HUES48 (cell line): ENCODE results near the gene SHLD1.
"Not testable (repeated sequence)": the region's sequence is repeated elsewhere in the genome, so short reads cannot be mapped to it uniquely, and the experiment has no call there.

Source experiments
- H3K27ac ChIP-seq: one replicate; pipeline ENCODE4 v1.7.0; 2013; ENCODE audit warnings: low read depth, low read length, inconsistent platforms
- H3K27me3 ChIP-seq: 2 replicates; pipeline ENCODE4 v1.6.1; 2013; ENCODE audit warnings: mild to moderate bottlenecking, low read length; ENCODE audit not compliant: control insufficient read depth, insufficient read depth
- H3K36me3 ChIP-seq: 2 replicates; pipeline ENCODE4 v1.6.1; 2013; ENCODE audit warnings: low read length; ENCODE audit not compliant: control insufficient read depth, insufficient read depth
- H3K4me1 ChIP-seq: 2 replicates; pipeline ENCODE4 v1.6.1; 2013; ENCODE audit warnings: mild to moderate bottlenecking, low read length; ENCODE audit not compliant: control insufficient read depth, insufficient read depth
- H3K4me3 ChIP-seq: 2 replicates; pipeline ENCODE4 v1.5.1; 2013; ENCODE audit warnings: mild to moderate bottlenecking, low read depth, low read length
- H3K9ac ChIP-seq: 2 replicates; pipeline ENCODE4 v1.6.1; 2013; ENCODE audit warnings: mild to moderate bottlenecking, low read depth, low read length, moderate library complexity
- H3K9me3 ChIP-seq: 2 replicates; pipeline ENCODE4 v1.6.1; 2013; ENCODE audit warnings: low read length; ENCODE audit not compliant: control insufficient read depth, insufficient read depth

SHLD1 gene

DNA sequence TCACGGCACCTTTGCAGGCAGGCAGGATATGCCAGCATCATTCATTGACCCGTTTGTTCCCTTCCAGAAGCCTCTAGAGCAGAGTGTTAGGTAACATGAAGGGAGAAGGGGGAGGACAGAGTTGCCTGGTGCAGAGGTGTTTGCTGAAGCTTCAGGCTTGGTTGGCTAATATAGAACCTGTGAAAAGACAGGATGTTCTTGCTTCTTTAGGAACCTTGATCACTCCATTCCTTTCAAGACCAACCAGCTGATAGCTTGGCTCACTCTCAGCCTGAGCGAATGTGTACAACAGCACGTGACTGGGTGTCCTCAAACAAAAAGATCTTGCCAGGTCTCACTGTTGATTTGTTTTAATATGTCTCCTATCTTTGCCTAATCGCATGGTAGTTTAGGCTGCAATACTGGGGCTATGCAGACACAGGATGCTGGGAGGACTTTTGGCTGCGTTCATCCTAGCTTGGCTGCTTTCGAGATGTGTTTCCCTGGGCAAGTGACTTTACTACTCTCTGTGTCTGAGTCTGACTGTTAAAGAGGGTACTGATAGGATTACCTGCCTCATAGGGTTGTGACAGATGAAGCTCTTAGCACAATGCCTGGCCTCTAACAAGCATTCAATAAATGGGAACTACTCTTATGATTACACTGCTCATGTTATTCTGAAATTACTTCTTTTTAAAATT, 16.0 kb downstream of the SHLD1 start:
- no peak overlapping the region for H3K4me3 ChIP-seq
- H3K36me3 ChIP-seq: no peaks in the 10 kb centered on the region
- H3K4me1 ChIP-seq: peaks cover 5% of the 10 kb centered on the region; the same call in 1 of the 2 replicates
- no peak overlapping the region for H3K27ac ChIP-seq
- no peaks in the 10 kb centered on the region for H3K27me3 ChIP-seq
- no peaks in the 10 kb centered on the region for H3K9me3 ChIP-seq
- no peak overlapping the region for H3K9ac ChIP-seq

DNA sequence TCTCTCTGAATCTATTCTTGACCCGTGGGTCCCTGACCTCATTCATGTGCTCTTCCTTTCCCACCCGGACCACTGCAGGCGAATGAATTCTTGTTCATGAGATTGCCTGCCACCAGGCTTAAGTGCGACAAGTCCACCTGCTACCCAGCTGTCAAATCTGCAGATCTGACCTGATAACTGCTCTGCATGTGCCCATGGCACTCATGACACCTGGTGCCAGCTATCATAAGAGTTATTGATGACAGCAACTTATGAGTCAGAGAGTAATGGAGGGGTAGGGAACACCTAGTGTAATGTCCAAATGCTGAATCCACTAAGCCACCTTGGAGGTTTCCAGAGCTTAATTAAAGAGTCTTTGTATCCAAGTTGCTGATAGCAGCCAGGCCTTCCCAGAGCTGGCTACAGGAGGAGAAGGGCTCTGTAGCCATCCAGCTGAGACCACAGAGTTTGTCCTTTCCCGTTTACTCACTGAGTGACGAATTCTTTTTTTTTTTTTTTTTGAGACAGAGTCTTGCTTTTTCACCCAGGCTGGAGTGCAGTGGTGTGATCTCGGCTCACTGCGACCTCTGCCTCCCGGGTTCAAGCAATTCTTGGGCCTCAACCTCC, 17.4 kb downstream of the SHLD1 start:
- H3K4me1 ChIP-seq: peaks cover 5% of the 10 kb centered on the region; the same call in 1 of the 2 replicates

DNA sequence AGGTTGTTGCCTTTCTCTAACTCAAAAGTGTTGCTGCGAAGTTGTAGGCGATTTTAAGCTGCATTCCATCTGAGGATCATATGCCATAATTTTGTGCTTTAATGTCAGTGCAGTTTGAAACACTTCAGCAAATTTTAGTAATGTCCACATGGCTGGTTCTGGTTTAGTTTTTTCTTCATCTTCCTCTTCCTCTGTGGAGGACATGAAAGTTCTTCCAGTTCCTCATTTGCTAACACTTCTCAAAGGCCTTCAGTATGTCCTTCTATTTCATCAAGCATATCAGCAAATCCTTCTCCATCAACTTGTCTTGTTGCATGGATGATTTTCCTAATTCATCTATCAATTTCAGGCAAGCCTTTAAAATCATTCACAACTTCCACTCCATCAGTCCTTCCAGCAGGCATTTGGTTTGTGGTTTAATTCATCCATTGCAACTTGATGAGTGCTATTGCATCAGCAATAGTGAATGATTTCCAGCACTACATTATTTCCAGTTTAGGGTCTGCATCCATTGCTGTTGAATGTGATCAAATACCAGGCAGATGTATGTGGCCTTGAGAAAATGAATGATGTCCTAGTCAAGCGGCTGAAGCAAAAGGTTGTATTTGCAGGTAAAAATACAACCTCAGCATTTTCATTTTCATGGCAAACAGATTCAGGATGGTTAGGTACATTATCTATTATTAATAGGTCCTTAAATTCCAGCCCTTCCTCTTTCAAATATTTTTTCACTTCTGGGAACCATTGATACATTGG, 20.2 kb downstream of the SHLD1 start:
- no peak overlapping the region for H3K9ac ChIP-seq
- no peak overlapping the region for H3K4me3 ChIP-seq
- no peaks in the 10 kb centered on the region for H3K4me1 ChIP-seq
- no peaks in the 10 kb centered on the region for H3K9me3 ChIP-seq
- H3K27me3 ChIP-seq: no peaks in the 10 kb centered on the region
- no peak overlapping the region for H3K27ac ChIP-seq
- peaks cover 3% of the 10 kb centered on the region; the same call in 1 of the 2 replicates for H3K36me3 ChIP-seq

More for the DNA sequence above, 17.4 kb downstream of the SHLD1 start:
- H3K9me3 ChIP-seq: no peaks in the 10 kb centered on the region
- H3K27ac ChIP-seq: no peak overlapping the region
- no peak overlapping the region for H3K9ac ChIP-seq
- H3K27me3 ChIP-seq: no peaks in the 10 kb centered on the region
- no peaks in the 10 kb centered on the region for H3K36me3 ChIP-seq
- no peak overlapping the region for H3K4me3 ChIP-seq

DNA sequence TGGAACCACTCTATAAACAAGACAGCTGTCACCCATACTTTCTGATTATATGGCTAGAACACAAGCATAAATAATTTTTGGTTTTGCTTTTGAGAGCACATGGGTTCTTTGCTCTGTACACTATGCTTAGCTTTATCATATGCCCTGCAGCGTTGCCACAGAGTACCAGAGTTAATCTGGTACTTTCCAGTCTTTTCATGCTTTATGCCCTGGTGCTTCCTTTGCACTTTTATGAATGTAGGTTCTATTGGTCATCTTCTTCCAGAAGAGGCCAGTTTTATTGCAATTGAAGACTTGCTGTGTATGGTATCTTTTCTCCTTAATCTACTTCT, 20.8 kb downstream of the SHLD1 start:
- Histone ChIP-seq H3K9ac (no peak overlapping the region), H3K27ac (no peak overlapping the region), H3K36me3 (peaks cover 3% of the 10 kb centered on the region; the same call in 1 of the 2 replicates), H3K4me3 (no peak overlapping the region), H3K27me3 (no peaks in the 10 kb centered on the region), H3K4me1 (no peaks in the 10 kb centered on the region), H3K9me3 (no peaks in the 10 kb centered on the region)

DNA sequence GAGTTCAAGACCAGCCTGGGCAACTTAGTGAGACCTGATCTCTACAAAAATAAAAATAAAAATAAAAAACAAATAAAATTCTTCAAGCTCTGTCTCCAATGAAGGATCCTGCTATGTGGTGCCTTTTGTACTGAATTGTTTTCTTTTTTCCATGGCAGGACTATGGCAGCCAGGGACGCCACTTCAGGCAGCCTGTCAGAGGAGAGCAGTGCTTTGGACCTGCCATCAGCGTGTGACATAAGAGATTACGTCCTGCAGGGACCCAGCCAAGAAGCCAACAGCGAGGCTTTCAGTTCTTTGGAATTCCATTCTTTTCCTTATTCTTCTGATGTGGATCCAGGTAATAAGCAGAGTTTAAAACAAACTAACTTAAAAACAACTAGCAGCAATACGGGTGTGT, 22.5 kb downstream of the SHLD1 start:
- Histone ChIP-seq H3K9ac (no peak overlapping the region), H3K4me1 (no peaks in the 10 kb centered on the region), H3K4me3 (no peak overlapping the region), H3K27ac (no peak overlapping the region), H3K27me3 (no peaks in the 10 kb centered on the region), H3K9me3 (no peaks in the 10 kb centered on the region), H3K36me3 (peaks cover 3% of the 10 kb centered on the region; the same call in 1 of the 2 replicates)

DNA sequence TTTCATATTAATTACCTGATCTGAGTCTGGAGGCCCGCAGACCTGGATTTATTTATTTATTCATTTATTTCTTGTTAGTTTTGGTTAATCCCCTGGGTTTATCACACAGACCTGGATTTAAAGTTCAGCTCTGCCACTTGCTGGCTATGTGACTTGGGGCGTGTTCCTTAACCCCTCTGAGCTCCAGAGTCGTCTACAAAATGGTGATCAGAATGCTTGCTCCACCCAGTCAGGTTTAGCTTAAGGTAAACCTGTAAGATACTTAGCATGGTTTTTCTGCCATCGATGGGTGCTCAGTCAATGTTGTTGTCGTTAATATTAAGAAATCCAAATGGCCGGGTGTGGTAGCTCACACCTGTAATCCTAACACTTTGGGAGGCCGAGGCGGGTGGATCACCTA, 23.4 kb downstream of the SHLD1 start:
- no peak overlapping the region for H3K9ac ChIP-seq
- no peaks in the 10 kb centered on the region for H3K9me3 ChIP-seq
- no peaks in the 10 kb centered on the region for H3K27me3 ChIP-seq
- H3K27ac ChIP-seq: no peak overlapping the region
- no peak overlapping the region for H3K4me3 ChIP-seq
- no peaks in the 10 kb centered on the region for H3K4me1 ChIP-seq
- H3K36me3 ChIP-seq: peaks cover 3% of the 10 kb centered on the region; the same call in 1 of the 2 replicates

DNA sequence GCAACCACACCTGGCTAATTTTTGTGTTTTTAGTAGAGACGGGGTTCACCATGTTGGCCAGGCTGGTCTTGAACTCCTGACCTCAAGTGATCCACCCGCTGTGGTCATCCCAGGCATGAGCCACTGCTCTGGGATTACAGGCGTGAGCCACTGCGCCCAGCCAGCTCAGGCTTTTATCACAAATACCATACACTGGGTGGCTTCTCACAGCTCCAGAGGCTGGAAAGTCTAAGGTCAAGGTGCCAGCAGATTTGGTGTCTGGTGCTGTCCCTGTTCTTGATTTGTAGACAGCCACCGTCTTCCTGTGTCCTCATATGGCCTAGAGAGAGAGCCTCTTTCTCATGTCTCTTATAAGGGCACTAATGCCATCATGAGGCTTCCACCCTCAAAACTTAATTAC, 25.9 kb downstream of the SHLD1 start:
- Histone ChIP-seq H3K27me3 (no peaks in the 10 kb centered on the region), H3K36me3 (peaks cover 3% of the 10 kb centered on the region; the same call in 1 of the 2 replicates), H3K4me1 (no peaks in the 10 kb centered on the region), H3K9me3 (no peaks in the 10 kb centered on the region), H3K9ac (no peak overlapping the region), H3K27ac (no peak overlapping the region), H3K4me3 (no peak overlapping the region)

DNA sequence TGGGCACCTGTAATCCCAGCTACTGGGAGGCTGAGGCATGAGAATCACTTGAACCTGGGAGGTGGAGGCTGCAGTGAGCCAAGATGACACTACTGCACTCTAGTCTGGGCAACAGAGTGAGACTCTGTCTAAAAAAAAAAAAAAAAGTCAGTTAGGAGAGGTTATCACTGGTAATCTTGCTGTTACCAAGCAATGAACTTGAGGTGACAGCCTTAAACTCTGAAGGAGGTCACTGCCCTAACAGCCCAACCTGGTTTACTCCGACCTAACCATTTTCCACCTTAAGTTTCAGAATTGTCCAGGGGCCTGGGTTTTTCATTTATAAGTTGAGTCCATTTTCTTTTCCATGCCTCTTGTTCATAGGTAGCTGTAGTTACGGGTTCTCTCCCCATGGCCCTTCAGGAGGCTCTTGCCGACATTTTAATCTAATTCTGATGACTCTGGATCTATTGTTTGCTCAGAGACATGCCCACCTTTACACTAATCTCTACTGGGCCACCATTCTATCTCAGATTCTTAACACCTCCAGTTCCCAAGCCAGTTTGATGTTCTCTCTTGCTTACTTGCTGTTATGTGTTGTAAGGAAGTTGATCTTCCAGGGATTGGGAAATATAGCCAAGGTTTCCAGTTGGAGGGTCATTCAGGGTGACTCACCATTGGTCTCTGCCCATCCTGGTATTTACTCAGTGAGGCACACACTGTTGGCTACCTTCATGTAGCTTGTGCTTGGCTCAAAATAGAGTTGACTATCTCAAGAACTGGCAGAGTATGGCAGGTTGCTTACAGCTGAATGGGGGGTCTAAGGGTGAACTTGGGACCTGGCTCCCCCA, 29.1 kb downstream of the SHLD1 start:
- H3K36me3 ChIP-seq: no peaks in the 10 kb centered on the region

DNA sequence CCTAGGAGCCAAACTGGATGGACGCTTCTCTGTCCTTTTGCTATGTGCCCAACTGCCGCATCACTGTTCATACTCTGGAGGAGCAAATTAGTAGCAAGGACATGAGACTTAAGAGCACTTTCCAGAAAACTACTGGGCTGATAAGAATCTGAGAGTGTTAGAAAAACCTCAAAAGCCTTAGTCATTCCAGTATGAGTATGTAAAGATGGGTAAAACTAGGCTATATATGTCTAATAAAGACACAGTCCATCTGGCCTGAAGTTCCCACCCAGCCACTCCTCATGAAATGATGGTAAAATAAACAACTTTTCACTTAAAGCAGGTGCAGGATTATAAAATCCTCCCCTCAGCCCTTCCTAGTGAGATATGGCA, 30.6 kb downstream of the SHLD1 start:
- no peaks in the 10 kb centered on the region for H3K27me3 ChIP-seq
- H3K4me3 ChIP-seq: no peak overlapping the region
- no peak overlapping the region for H3K9ac ChIP-seq
- H3K4me1 ChIP-seq: no peaks in the 10 kb centered on the region
- no peaks in the 10 kb centered on the region for H3K36me3 ChIP-seq
- no peaks in the 10 kb centered on the region for H3K9me3 ChIP-seq
- H3K27ac ChIP-seq: no peak overlapping the region

More for the DNA sequence above, 29.1 kb downstream of the SHLD1 start:
- Histone ChIP-seq H3K9ac (no peak overlapping the region), H3K27ac (no peak overlapping the region), H3K4me3 (no peak overlapping the region), H3K9me3 (no peaks in the 10 kb centered on the region), H3K4me1 (no peaks in the 10 kb centered on the region), H3K27me3 (no peaks in the 10 kb centered on the region)

DNA sequence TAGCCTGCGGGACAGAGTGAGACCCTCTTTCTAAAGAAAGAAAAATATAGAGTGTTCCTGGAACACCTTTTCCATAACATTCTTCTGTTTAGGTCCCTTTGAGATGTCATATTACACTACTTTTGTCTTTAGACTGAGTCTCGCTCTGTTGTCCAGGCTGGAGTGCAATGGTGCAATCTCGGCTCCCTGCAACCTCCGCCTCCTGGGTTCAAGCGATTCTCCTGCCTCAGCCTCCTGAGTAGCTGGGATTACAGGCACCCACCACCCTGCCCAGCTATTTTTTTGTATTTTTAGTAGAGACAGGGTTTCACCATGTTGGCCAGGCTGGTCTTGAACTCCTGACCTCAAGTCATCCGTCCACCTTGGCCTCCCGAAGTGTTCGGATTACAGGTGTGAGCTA, 31.2 kb downstream of the SHLD1 start:
- not testable (repeated sequence) for H3K4me3 ChIP-seq, H3K9ac ChIP-seq, H3K9me3 ChIP-seq, H3K27ac ChIP-seq, H3K4me1 ChIP-seq, H3K36me3 ChIP-seq, H3K27me3 ChIP-seq
